SU-DHL-6 (cell line): Measurements from ENCODE around the gene ATP6AP2.

Source experiments
- EZH2phosphoT487 ChIP-seq: fragments of 200-600 bp; sonication (generic), shearing (Covaris generic); conservative IDR thresholded peaks from 2 replicates; pipeline ENCODE4 v1.6.1; 2018; ENCODE audit warnings: mild to moderate bottlenecking, antibody characterized with exemption, low read length, moderate library complexity, mixed read lengths
- TF ChIP-seq, protein P1 (sequence below): fragments of 200-600 bp; sonication (generic); IDR thresholded peaks from one replicate; pipeline ENCODE4 v1.5.1; 2017; ENCODE audit warnings: antibody characterized with exemption, mild to moderate bottlenecking, low read length, moderate library complexity; ENCODE audit not compliant: insufficient read depth, poor library complexity, severe bottlenecking

GRCh38 chrX:40550066-40550465 is 30.7 kb upstream of the ATP6AP2 start:
- TF ChIP-seq, protein P1, sequence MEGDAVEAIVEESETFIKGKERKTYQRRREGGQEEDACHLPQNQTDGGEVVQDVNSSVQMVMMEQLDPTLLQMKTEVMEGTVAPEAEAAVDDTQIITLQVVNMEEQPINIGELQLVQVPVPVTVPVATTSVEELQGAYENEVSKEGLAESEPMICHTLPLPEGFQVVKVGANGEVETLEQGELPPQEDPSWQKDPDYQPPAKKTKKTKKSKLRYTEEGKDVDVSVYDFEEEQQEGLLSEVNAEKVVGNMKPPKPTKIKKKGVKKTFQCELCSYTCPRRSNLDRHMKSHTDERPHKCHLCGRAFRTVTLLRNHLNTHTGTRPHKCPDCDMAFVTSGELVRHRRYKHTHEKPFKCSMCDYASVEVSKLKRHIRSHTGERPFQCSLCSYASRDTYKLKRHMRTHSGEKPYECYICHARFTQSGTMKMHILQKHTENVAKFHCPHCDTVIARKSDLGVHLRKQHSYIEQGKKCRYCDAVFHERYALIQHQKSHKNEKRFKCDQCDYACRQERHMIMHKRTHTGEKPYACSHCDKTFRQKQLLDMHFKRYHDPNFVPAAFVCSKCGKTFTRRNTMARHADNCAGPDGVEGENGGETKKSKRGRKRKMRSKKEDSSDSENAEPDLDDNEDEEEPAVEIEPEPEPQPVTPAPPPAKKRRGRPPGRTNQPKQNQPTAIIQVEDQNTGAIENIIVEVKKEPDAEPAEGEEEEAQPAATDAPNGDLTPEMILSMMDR = no peak
- TF ChIP-seq EZH2phosphoT487 = no peak
